ENCODE results near the gene CAMK4.

CAMK4 gene

GRCh38 chr5:111372799-111373198, 148.6 kb downstream of the CAMK4 start:
- TF ChIP-seq, protein P1, sequence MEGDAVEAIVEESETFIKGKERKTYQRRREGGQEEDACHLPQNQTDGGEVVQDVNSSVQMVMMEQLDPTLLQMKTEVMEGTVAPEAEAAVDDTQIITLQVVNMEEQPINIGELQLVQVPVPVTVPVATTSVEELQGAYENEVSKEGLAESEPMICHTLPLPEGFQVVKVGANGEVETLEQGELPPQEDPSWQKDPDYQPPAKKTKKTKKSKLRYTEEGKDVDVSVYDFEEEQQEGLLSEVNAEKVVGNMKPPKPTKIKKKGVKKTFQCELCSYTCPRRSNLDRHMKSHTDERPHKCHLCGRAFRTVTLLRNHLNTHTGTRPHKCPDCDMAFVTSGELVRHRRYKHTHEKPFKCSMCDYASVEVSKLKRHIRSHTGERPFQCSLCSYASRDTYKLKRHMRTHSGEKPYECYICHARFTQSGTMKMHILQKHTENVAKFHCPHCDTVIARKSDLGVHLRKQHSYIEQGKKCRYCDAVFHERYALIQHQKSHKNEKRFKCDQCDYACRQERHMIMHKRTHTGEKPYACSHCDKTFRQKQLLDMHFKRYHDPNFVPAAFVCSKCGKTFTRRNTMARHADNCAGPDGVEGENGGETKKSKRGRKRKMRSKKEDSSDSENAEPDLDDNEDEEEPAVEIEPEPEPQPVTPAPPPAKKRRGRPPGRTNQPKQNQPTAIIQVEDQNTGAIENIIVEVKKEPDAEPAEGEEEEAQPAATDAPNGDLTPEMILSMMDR (IDR thresholded peaks at IDR 0.05; ENCODE audit: borderline replicate concordance, insufficient read depth, low read depth, low read length), result no peak
- H3K4me3 ChIP-seq (ENCODE audit: low read depth, low read length), result no peak overlapping the region

DNA sequence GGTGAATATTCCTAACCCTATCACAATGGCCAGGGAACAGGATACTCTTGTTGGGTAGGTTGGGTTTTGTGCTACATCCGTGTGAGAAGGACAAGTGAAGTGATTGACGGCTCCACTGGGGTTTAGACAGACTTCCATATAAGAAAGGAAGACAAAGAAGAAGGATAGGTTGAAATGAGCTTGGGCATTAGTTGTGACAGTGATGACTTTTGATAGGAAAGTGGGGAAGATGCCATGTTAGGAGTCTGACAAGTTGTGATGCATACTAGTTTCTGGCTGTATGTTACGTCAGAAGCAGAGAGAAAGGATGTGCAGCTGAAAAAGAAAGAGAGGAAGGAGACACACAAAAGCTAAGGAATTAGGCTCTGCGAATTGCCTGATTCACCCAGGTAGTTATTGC, 150.2 kb downstream of the CAMK4 start:
- TF ChIP-seq, protein P1 (IDR thresholded peaks at IDR 0.05; ENCODE audit: borderline replicate concordance, insufficient read depth, low read depth, low read length), result no peak
- H3K4me3 ChIP-seq (ENCODE audit: low read depth, low read length), result no peak overlapping the region

- TF ChIP-seq, protein P1 (IDR thresholded peaks at IDR 0.05; ENCODE audit: borderline replicate concordance, insufficient read depth, low read depth, low read length), result no peak
Observed at GRCh38 chr5:111375645-111376044, 151.5 kb downstream of the CAMK4 start.

GRCh38 chr5:111377306-111377705, 153.1 kb downstream of the CAMK4 start:
- TF ChIP-seq, protein P1 (IDR thresholded peaks at IDR 0.05; ENCODE audit: borderline replicate concordance, insufficient read depth, low read depth, low read length), result no peak
- no peak overlapping the region for H3K4me3 ChIP-seq (ENCODE audit: low read depth, low read length)

More at GRCh38 chr5:111375645-111376044, 151.5 kb downstream of the CAMK4 start:
- no peak overlapping the region for H3K4me3 ChIP-seq (ENCODE audit: low read depth, low read length)

GRCh38 chr5:111379391-111379816, 155.2 kb downstream of the CAMK4 start:
- TF ChIP-seq, protein P1 (IDR thresholded peaks at IDR 0.05; ENCODE audit: borderline replicate concordance, insufficient read depth, low read depth, low read length), result no peak
- H3K4me3 ChIP-seq (ENCODE audit: low read depth, low read length), result no peak overlapping the region

GRCh38 chr5:111383288-111383970, 159.2 kb downstream of the CAMK4 start:
- no peak overlapping the region for H3K4me3 ChIP-seq (ENCODE audit: low read depth, low read length)
- TF ChIP-seq, protein P1 (IDR thresholded peaks at IDR 0.05; ENCODE audit: borderline replicate concordance, insufficient read depth, low read depth, low read length), result no peak

- TF ChIP-seq, protein P1 (IDR thresholded peaks at IDR 0.05; ENCODE audit: borderline replicate concordance, insufficient read depth, low read depth, low read length), result no peak
- H3K4me3 ChIP-seq (ENCODE audit: low read depth, low read length), result no peak overlapping the region
Observed at GRCh38 chr5:111384220-111384619, 160.0 kb downstream of the CAMK4 start.

All from GM12875 (cell line).